B cell (primary cell): ENCODE data around the gene RIC8B. TPM values are rescaled to one million over a fixed set of nuclear protein-coding genes. Genes with fewer than 3 reads are reported as not detected.
"Not testable (repeated sequence)": the region's sequence is repeated elsewhere in the genome, so short reads cannot be mapped to it uniquely, and the experiment has no call there.

Experiments used
- ATAC-seq: fragments of 200-7000 bp; cut with Tn5 transposase; one replicate; pipeline ENCODE4 v1.10.0; 2021; ENCODE audit warnings: low read depth, mild to moderate bottlenecking, moderate number of reproducible peaks, moderate library complexity
- CTCF ChIA-PET: fragments of 350-600 bp; sonication (Branson Sonifier 250); formaldehyde crosslinking; loops from one replicate; lab custom pipeline; 2021; ENCODE audit warnings: antibody characterized with exemption, inconsistent platforms; lab: Charles Lee
- POLR2A ChIA-PET: fragments of 350-600 bp; sonication (Branson Sonifier 250); formaldehyde crosslinking; loops from one replicate; lab custom pipeline; 2021; ENCODE audit warnings: antibody characterized with exemption; lab: Charles Lee
- DNase-seq: peaks from one replicate; pipeline ENCODE4 v3.0.0; 2013
- H2AFZ ChIP-seq: 2 replicates; pipeline ENCODE4 v1.6.1; 2012; ENCODE audit warnings: mild to moderate bottlenecking, low read depth, low read length; ENCODE audit not compliant: insufficient read depth, poor library complexity, severe bottlenecking
- H3K27ac ChIP-seq, 2 donors: 1 replicate in 1 of 2; 2 replicates in 1 of 2; pipeline ENCODE4 v1.5.1; 2012 to 2013; ENCODE audit warnings: low read length in 2 of 2, mild to moderate bottlenecking in 2 of 2, moderate library complexity in 1 of 2
- H3K27me3 ChIP-seq, 4 experiments: fragments of 200-600 bp in 1 of 4; sonication (generic) in 1 of 4; replicated peaks in 1 of 4; 1 replicate in 2 of 4; 2 replicates in 2 of 4; pipeline versions ENCODE4 v1.6.1 to v1.7.0; 2013 to 2016; ENCODE audit warnings: low read length in 3 of 4, mild to moderate bottlenecking in 2 of 4, mixed read lengths in 1 of 4, moderate library complexity in 1 of 4; ENCODE audit not compliant: insufficient read depth in 4 of 4, control insufficient read depth in 3 of 4; ENCODE audit errors: control extremely low read depth in 1 of 4
- H3K36me3 ChIP-seq, 2 experiments: replicated peaks in 1 of 2; 1 replicate in 1 of 2; 2 replicates in 1 of 2; pipeline versions ENCODE4 v1.6.1 to v1.7.1; 2013; ENCODE audit warnings: low read length in 1 of 2; ENCODE audit not compliant: insufficient read depth in 2 of 2, control insufficient read depth in 1 of 2; ENCODE audit errors: control extremely low read depth in 1 of 2, extremely low read depth in 1 of 2
- H3K4me1 ChIP-seq, 2 donors: fragments of 200-600 bp in 1 of 2; sonication (generic) in 1 of 2; 1 replicate in 1 of 2; 2 replicates in 1 of 2; pipeline versions ENCODE4 v1.5.1 to v1.6.1; 2013 to 2017; ENCODE audit warnings: low read length in 2 of 2; ENCODE audit not compliant: control insufficient read depth in 2 of 2, insufficient read depth in 2 of 2
- H3K4me2 ChIP-seq: replicated peaks from 2 replicates; pipeline ENCODE3; 2012; ENCODE audit warnings: mild to moderate bottlenecking, low read depth, low read length; ENCODE audit not compliant: poor library complexity, severe bottlenecking
- H3K4me3 ChIP-seq, 5 experiments: fragments of 200-600 bp in 1 of 5; sonication (generic) in 1 of 5; 1 replicate in 3 of 5; 2 replicates in 2 of 5; pipeline versions ENCODE4 v1.5.1 to v1.7.0; 2011 to 2016; ENCODE audit warnings: low read length in 4 of 5, mild to moderate bottlenecking in 4 of 5, low read depth in 2 of 5, control low read depth in 1 of 5, moderate library complexity in 1 of 5; ENCODE audit not compliant: insufficient read depth in 1 of 5; ENCODE audit errors: control extremely low read depth in 1 of 5, extremely low read depth in 1 of 5
- H3K79me2 ChIP-seq: fragments of 200-600 bp; sonication (generic); one replicate; pipeline ENCODE4 v1.6.0; 2016; ENCODE audit warnings: low read length; ENCODE audit not compliant: control insufficient read depth, insufficient read depth
- H3K9ac ChIP-seq: fragments of 200-600 bp; sonication (generic); 2 replicates; pipeline ENCODE4 v1.6.1; 2017; ENCODE audit warnings: mild to moderate bottlenecking, low read length, moderate library complexity
- H3K9me3 ChIP-seq, 3 donors: one replicate each; pipeline versions ENCODE4 v1.6.1 to v1.7.1; 2013; ENCODE audit warnings: low read length in 2 of 3; ENCODE audit not compliant: control insufficient read depth in 2 of 3, insufficient read depth in 1 of 3; ENCODE audit errors: control extremely low read depth in 1 of 3
- H4K20me1 ChIP-seq: 2 replicates; pipeline ENCODE4 v1.6.0; 2012; ENCODE audit warnings: mild to moderate bottlenecking, low read length; ENCODE audit not compliant: insufficient read depth, control insufficient read depth, poor library complexity, severe bottlenecking
- H3K27ac Mint-ChIP-seq: one replicate; pipeline ENCODE4 v1.8.0; 2021; ENCODE audit warnings: mixed read lengths
- H3K27me3 Mint-ChIP-seq: one replicate; pipeline ENCODE4 v1.8.0; 2021; ENCODE audit warnings: mixed read lengths
- H3K4me1 Mint-ChIP-seq: one replicate; pipeline ENCODE4 v1.8.0; 2021; ENCODE audit warnings: mixed read lengths
- H3K4me3 Mint-ChIP-seq: one replicate; pipeline ENCODE4 v1.8.0; 2021; ENCODE audit warnings: mixed read lengths
- H3K9me3 Mint-ChIP-seq: one replicate; pipeline ENCODE4 v1.8.0; 2022; ENCODE audit warnings: mixed read lengths; ENCODE audit not compliant: insufficient read depth
- EZH2 ChIP-seq: IDR thresholded peaks from 2 replicates; pipeline ENCODE4 v1.6.1; 2012; ENCODE audit warnings: borderline replicate concordance, low read depth, mild to moderate bottlenecking, moderate library complexity, low read length; ENCODE audit not compliant: insufficient read depth, poor library complexity, severe bottlenecking
- WGBS: methylation state at CpG from one replicate; pipeline ENCODE4 v1.1.5; 2013; ENCODE audit warnings: missing lambda C conversion rate; ENCODE audit not compliant: insufficient coverage; 5-methylcytosine and 5-hydroxymethylcytosine counted together
- intact Hi-C: fragments of 100-400 bp; cut with micrococcal nuclease; formaldehyde crosslinking; loops from one replicate; pipeline ENCODE4 v1.10.0; 2022
- polyA plus RNA-seq: library from polyadenylated mRNA; depleted of rRNA; stranded (reverse); fragments of >200 nt; gene quantifications from 2 replicates; pipeline ENCODE4 v1.2.3, GENCODE V29; 2012
- total RNA-seq, 2 donors: library from RNA; stranded (reverse); fragments of 120-200 nt in 1 of 2; gene quantifications; 1 replicate in 1 of 2; 2 replicates in 1 of 2; pipeline versions ENCODE4 v1.2.3 to v1.2.4, GENCODE V29; 2013 to 2022
- TF ChIP-seq, protein P1 (sequence below): fragments of 200-600 bp; IDR thresholded peaks from one replicate; pipeline ENCODE4 v1.8.0; 2022; ENCODE audit warnings: antibody characterized with exemption, mild to moderate bottlenecking

Gene RIC8B
- total and polyA plus RNA-seq, 2 donors (not counting 1 experiment from before 2014, with no cell fraction given): 3.0 to 14.8 TPM

GRCh38 chr12:106923594-106923993 lies 149.1 kb downstream of the RIC8B start:
- Histone ChIP-seq H3K9me3 (peaks cover 8 to 13% (median 10%) of the 10 kb centered on the region in 3 donors), H3K27me3 (peaks cover 12 to 75% (median 65%) of the 10 kb centered on the region in 4 experiments), H3K4me1 (peaks cover 0 to 13% of the 10 kb centered on the region in 2 donors)
- H3K79me2 ChIP-seq, H3K9ac ChIP-seq, H3K9me3 Mint-ChIP-seq, H2AFZ ChIP-seq, CTCF ChIA-PET, ATAC-seq, H3K4me3 ChIP-seq, H3K4me2 ChIP-seq, H3K4me3 Mint-ChIP-seq, H3K27ac ChIP-seq, H3K36me3 ChIP-seq, POLR2A ChIA-PET, H3K27ac Mint-ChIP-seq, H3K4me1 Mint-ChIP-seq, DNase-seq, H4K20me1 ChIP-seq: not testable (repeated sequence)
- H3K27me3 Mint-ChIP-seq: peaks cover 78% of the 10 kb centered on the region
- intact Hi-C loops: loop anchor here (10.0 kb wide), 1 partner anchor 699 kb away; no protein-coding TSS in a partner anchor
- WGBS: no CpG with 5 or more reads among the region's 2 CpGs

GRCh38 chr12:106924268-106924861 lies 149.9 kb downstream of the RIC8B start:
- Mint-ChIP-seq H3K27me3 (peaks cover 76% of the 10 kb centered on the region), H3K27ac (no peak overlapping the region), H3K4me3 (no peak overlapping the region), H3K4me1 (no peaks in the 10 kb centered on the region), H3K9me3 (peaks cover 7% of the 10 kb centered on the region)
- CTCF ChIA-PET: no interaction called here
- DNase-seq (no peak), ATAC-seq (no peak)
- no peak overlapping the region for H3K9ac ChIP-seq
- H3K4me3 ChIP-seq: no peak overlapping the region
- peaks cover 8 to 13% (median 10%) of the 10 kb centered on the region in 3 donors for H3K9me3 ChIP-seq
- H3K27ac ChIP-seq: no peak overlapping the region
- H2AFZ ChIP-seq: no peak overlapping the region
- no peaks in the 10 kb centered on the region for H3K36me3 ChIP-seq
- POLR2A ChIA-PET: no interaction called here
- TF ChIP-seq, protein P1, sequence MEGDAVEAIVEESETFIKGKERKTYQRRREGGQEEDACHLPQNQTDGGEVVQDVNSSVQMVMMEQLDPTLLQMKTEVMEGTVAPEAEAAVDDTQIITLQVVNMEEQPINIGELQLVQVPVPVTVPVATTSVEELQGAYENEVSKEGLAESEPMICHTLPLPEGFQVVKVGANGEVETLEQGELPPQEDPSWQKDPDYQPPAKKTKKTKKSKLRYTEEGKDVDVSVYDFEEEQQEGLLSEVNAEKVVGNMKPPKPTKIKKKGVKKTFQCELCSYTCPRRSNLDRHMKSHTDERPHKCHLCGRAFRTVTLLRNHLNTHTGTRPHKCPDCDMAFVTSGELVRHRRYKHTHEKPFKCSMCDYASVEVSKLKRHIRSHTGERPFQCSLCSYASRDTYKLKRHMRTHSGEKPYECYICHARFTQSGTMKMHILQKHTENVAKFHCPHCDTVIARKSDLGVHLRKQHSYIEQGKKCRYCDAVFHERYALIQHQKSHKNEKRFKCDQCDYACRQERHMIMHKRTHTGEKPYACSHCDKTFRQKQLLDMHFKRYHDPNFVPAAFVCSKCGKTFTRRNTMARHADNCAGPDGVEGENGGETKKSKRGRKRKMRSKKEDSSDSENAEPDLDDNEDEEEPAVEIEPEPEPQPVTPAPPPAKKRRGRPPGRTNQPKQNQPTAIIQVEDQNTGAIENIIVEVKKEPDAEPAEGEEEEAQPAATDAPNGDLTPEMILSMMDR: no peak
- no peak for TF ChIP-seq EZH2
- H3K27me3 ChIP-seq: peaks cover 11 to 67% (median 62%) of the 10 kb centered on the region in 4 experiments
- intact Hi-C loops: loop anchor here (10.0 kb wide), 1 partner anchor 700 kb away; no protein-coding TSS in a partner anchor
- no peaks in the 10 kb centered on the region for H3K79me2 ChIP-seq
- no CpG with 5 or more reads among the region's 3 CpGs for WGBS
- H3K4me2 ChIP-seq: no peak overlapping the region
- no peaks in the 10 kb centered on the region for H4K20me1 ChIP-seq
- H3K4me1 ChIP-seq: peaks cover 0 to 12% of the 10 kb centered on the region in 2 donors
